HCT116 (cell line): ENCODE measurements around the gene IRF2BP1. TPM values are rescaled to one million over a fixed set of nuclear protein-coding genes. Genes with fewer than 3 reads are reported as not detected.

ENCODE experiments used
- ATAC-seq: fragments of 200-7000 bp; cut with Tn5 transposase; 2 replicates; pipeline ENCODE4 v1.9.1; 2020; ENCODE audit warnings: mild to moderate bottlenecking, moderate library complexity
- BruUV-seq: library from RNA; stranded (reverse); fragments of 400-500 nt; replicated peaks from 2 replicates; lab custom pipeline; 2021; lab: Mats Ljungman, UMichigan
- CTCF ChIA-PET: fragments of 300-600 bp; sonication (Branson Sonifier 250); formaldehyde crosslinking; loops from one replicate; lab custom pipeline; 2021; ENCODE audit warnings: antibody characterized with exemption; lab: Charles Lee
- POLR2A ChIA-PET: fragments of 300-600, 350-600 bp; sonication (Branson Sonifier 250); formaldehyde crosslinking; loops from one replicate; lab custom pipeline; 2021; ENCODE audit warnings: antibody characterized with exemption; lab: Charles Lee
- RAD21 ChIA-PET, 2 experiments: fragments of 300-600 bp; sonication (Branson Sonifier 250); formaldehyde crosslinking; loops; one replicate each; lab custom pipeline; 2023; ENCODE audit warnings: low total read pairs in 2 of 2; ENCODE audit not compliant: uncharacterized antibody in 2 of 2, unreplicated experiment in 2 of 2, low non-redundant PET in 1 of 2; lab: Charles Lee
- DNase-seq: peaks from one replicate; pipeline ENCODE4 v3.0.0-alpha.2; 2010; ENCODE audit warnings: low read depth, low spot score
- H2AFZ ChIP-seq: fragments of 200-600 bp; shearing (Covaris generic), sonication (generic); 2 replicates; pipeline ENCODE4 v1.6.1; 2017; ENCODE audit warnings: low read depth, mixed run types, mixed read lengths, antibody characterized with exemption, low read length; ENCODE audit not compliant: poor library complexity, severe bottlenecking
- H3K27ac ChIP-seq: 2 replicates; pipeline ENCODE4 v1.5.1; 2012; ENCODE audit warnings: low read depth, low read length
- H3K27me3 ChIP-seq: fragments of 200-600 bp; sonication (generic); 2 replicates; pipeline ENCODE4 v1.6.1; 2016; ENCODE audit warnings: mixed run types, low read length, mixed read lengths; ENCODE audit not compliant: insufficient read depth
- H3K36me3 ChIP-seq, 2 experiments: fragments of 200-500 bp in 1 of 2; fragments of 200-600 bp in 1 of 2; sonication (Bioruptor generic) in 1 of 2; sonication (generic) in 1 of 2; 2 replicates each; pipeline versions ENCODE4 v1.5.1 to v1.6.1; 2014 to 2016; ENCODE audit warnings: low read length in 2 of 2, inconsistent platforms in 1 of 2, mixed read lengths in 1 of 2, mixed run types in 1 of 2; ENCODE audit not compliant: insufficient read depth in 2 of 2, control insufficient read depth in 1 of 2
- H3K4me1 ChIP-seq, 2 experiments: fragments of 200-600 bp in 1 of 2; sonication (generic) in 1 of 2; 2 replicates each; pipeline versions ENCODE4 v1.5.1 to v1.6.1; 2012 to 2017; ENCODE audit warnings: low read length in 2 of 2, inconsistent platforms in 1 of 2, mild to moderate bottlenecking in 1 of 2, mixed read lengths in 1 of 2, mixed run types in 1 of 2, moderate library complexity in 1 of 2; ENCODE audit not compliant: insufficient read depth in 2 of 2, control insufficient read depth in 1 of 2
- H3K4me2 ChIP-seq: fragments of 200-600 bp; sonication (generic); 2 replicates; pipeline ENCODE4 v1.6.1; 2017; ENCODE audit warnings: mixed run types, low read length, mixed read lengths
- H3K4me3 ChIP-seq, 2 experiments: fragments of 200-600 bp in 1 of 2; sonication (generic) in 1 of 2; replicated peaks in 1 of 2; 2 replicates each; pipeline ENCODE4 v1.5.1; 2011 to 2016; ENCODE audit warnings: low read length in 2 of 2, control low read depth in 1 of 2, low read depth in 1 of 2, mild to moderate bottlenecking in 1 of 2, mixed read lengths in 1 of 2, mixed run types in 1 of 2
- H3K79me2 ChIP-seq: fragments of 200-600 bp; sonication (generic); 2 replicates; pipeline ENCODE4 v1.6.1; 2017; ENCODE audit warnings: mild to moderate bottlenecking, mixed run types, low read length, moderate library complexity, mixed read lengths; ENCODE audit not compliant: insufficient read depth
- H3K9ac ChIP-seq: fragments of 200-600 bp; sonication (generic); 2 replicates; pipeline ENCODE4 v1.6.1; 2016; ENCODE audit warnings: low read length, mixed read lengths
- H3K9me2 ChIP-seq: fragments of 200-600 bp; sonication (generic), shearing (Covaris generic); 2 replicates; pipeline ENCODE4 v1.6.1; 2017; ENCODE audit warnings: mixed run types, mild to moderate bottlenecking, moderate library complexity; ENCODE audit not compliant: insufficient read depth
- H3K9me3 ChIP-seq, 2 experiments: fragments of 200-500 bp in 1 of 2; fragments of 200-600 bp in 1 of 2; sonication (Bioruptor generic) in 1 of 2; sonication (generic) in 1 of 2; 2 replicates each; pipeline ENCODE4 v1.6.1; 2014 to 2017; ENCODE audit warnings: low read length in 2 of 2, mixed read lengths in 2 of 2, inconsistent platforms in 1 of 2, low read depth in 1 of 2, mild to moderate bottlenecking in 1 of 2, mixed run types in 1 of 2, moderate library complexity in 1 of 2; ENCODE audit not compliant: control insufficient read depth in 1 of 2, insufficient read depth in 1 of 2
- H4K20me1 ChIP-seq: fragments of 200-600 bp; sonication (generic), shearing (Covaris generic); 2 replicates; pipeline ENCODE4 v1.6.1; 2017; ENCODE audit warnings: mixed run types, mild to moderate bottlenecking, moderate library complexity; ENCODE audit not compliant: insufficient read depth
- CBX3 ChIP-seq: IDR thresholded peaks from 2 replicates; pipeline ENCODE4 v1.6.1; 2012; ENCODE audit warnings: low read depth
- FOSL1 ChIP-seq: IDR thresholded peaks from 2 replicates; pipeline ENCODE4 v1.6.1; 2012; ENCODE audit warnings: low read depth
- JUND ChIP-seq: IDR thresholded peaks from 2 replicates; pipeline ENCODE4 v1.6.1; 2012
- POLR2AphosphoS5 ChIP-seq: IDR thresholded peaks from 2 replicates; pipeline ENCODE4 v1.6.1; 2011; ENCODE audit warnings: mild to moderate bottlenecking, low read depth, low read length, moderate library complexity
- RAD21 ChIP-seq: IDR thresholded peaks from 2 replicates; pipeline ENCODE4 v1.6.1; 2012; ENCODE audit warnings: low read depth, mild to moderate bottlenecking
- SRF ChIP-seq: IDR thresholded peaks from 2 replicates; pipeline ENCODE4 v1.6.1; 2012; ENCODE audit warnings: low read depth
- YY1 ChIP-seq: IDR thresholded peaks from 2 replicates; pipeline ENCODE4 v1.6.1; 2011; ENCODE audit warnings: low read length, low read depth, moderate library complexity, mild to moderate bottlenecking; ENCODE audit not compliant: insufficient replicate concordance; ENCODE audit errors: extremely low read depth
- ZNF274 ChIP-seq: fragments of 200-500 bp; sonication (Bioruptor generic); IDR thresholded peaks from 2 replicates; pipeline ENCODE4 v1.6.1; 2014; ENCODE audit warnings: mild to moderate bottlenecking, low read depth, low read length, inconsistent platforms
- intact Hi-C: fragments of 100-400 bp; cut with micrococcal nuclease; formaldehyde crosslinking; loops from 2 replicates; pipeline ENCODE4 v1.10.0; 2022
- total RNA-seq: library from RNA; stranded (reverse); gene quantifications from one replicate; pipeline ENCODE4 v1.2.1, GENCODE V29; 2021; ENCODE audit not compliant: unreplicated experiment
- TF ChIP-seq, protein P1 (sequence below): IDR thresholded peaks from 2 replicates; pipeline ENCODE4 v1.6.1; 2012
- TF ChIP-seq, protein P2 (sequence below), 3 experiments: fragments of 200-600 bp in 1 of 3; sonication (generic) in 1 of 3; IDR thresholded peaks in 2 of 3; conservative IDR thresholded peaks in 1 of 3; 2 replicates each; pipeline ENCODE4 v1.5.1; 2012 to 2017; ENCODE audit warnings: low read depth in 2 of 3, low read length in 2 of 3, antibody characterized with exemption in 1 of 3, borderline replicate concordance in 1 of 3, control low read depth in 1 of 3, mild to moderate bottlenecking in 1 of 3, mixed read lengths in 1 of 3, mixed run types in 1 of 3, moderate library complexity in 1 of 3; ENCODE audit not compliant: insufficient read depth in 1 of 3

Gene IRF2BP1
- total RNA-seq, 1 experiment from 2014 or later: 33.9 TPM

DNA sequence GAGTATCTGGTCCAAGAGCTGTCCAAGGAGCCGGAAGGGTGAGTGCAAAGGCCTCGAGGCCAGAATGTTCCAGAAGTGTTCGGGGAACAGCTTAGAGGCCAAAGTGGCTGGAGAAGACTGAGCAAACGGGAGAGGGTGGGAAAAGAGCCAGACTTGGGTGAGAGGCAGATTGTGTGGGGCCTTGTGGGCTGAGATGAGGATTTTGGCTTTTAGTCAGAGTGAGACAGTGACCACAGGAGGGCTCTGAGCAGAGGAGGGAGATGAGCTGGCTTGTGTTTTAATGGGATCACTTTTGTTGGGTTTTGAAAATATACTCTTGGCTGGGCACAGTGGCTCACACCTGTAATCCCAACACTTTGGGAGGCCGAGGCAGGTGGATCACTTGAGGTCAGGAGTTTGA lies 23.0 kb upstream of the IRF2BP1 start:
- BruUV-seq: no TSS peak
- H2AFZ ChIP-seq: no peak overlapping the region
- RAD21 ChIA-PET: no interaction called here

More for the DNA sequence above, 23.0 kb upstream of the IRF2BP1 start:
- Histone ChIP-seq H3K9me3 (no peaks in the 10 kb centered on the region), H3K36me3 (no peaks in the 10 kb centered on the region), H4K20me1 (no peaks in the 10 kb centered on the region), H3K9me2 (no peaks in the 10 kb centered on the region), H3K27ac (no peak overlapping the region), H3K4me2 (no peak overlapping the region), H3K4me1 (peaks cover 0 to 7% of the 10 kb centered on the region in 2 experiments; a peak in 1 of 4 replicates), H3K79me2 (no peaks in the 10 kb centered on the region), H3K9ac (no peak overlapping the region), H3K27me3 (no peaks in the 10 kb centered on the region), H3K4me3 (no peak overlapping the region)
- ChIA-PET CTCF (interaction anchor here (1.0 kb wide), 1 partner anchor 44 kb away, joined by 3 read pairs; the partner anchor contains the start of gene FOXA3), POLR2A (no interaction called here)
- DNase-seq (no peak), ATAC-seq (no peak)
- intact Hi-C loops: no loop called here
- TF ChIP-seq CBX3: no peak
- no peak for TF ChIP-seq JUND
- no peak for TF ChIP-seq ZNF274
- TF ChIP-seq FOSL1: no peak
- TF ChIP-seq POLR2AphosphoS5: no peak
- TF ChIP-seq, protein P1, sequence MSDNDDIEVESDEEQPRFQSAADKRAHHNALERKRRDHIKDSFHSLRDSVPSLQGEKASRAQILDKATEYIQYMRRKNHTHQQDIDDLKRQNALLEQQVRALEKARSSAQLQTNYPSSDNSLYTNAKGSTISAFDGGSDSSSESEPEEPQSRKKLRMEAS: no peak
- TF ChIP-seq RAD21: no peak
- no peak for TF ChIP-seq SRF
- no peak for TF ChIP-seq YY1
- TF ChIP-seq, protein P2, sequence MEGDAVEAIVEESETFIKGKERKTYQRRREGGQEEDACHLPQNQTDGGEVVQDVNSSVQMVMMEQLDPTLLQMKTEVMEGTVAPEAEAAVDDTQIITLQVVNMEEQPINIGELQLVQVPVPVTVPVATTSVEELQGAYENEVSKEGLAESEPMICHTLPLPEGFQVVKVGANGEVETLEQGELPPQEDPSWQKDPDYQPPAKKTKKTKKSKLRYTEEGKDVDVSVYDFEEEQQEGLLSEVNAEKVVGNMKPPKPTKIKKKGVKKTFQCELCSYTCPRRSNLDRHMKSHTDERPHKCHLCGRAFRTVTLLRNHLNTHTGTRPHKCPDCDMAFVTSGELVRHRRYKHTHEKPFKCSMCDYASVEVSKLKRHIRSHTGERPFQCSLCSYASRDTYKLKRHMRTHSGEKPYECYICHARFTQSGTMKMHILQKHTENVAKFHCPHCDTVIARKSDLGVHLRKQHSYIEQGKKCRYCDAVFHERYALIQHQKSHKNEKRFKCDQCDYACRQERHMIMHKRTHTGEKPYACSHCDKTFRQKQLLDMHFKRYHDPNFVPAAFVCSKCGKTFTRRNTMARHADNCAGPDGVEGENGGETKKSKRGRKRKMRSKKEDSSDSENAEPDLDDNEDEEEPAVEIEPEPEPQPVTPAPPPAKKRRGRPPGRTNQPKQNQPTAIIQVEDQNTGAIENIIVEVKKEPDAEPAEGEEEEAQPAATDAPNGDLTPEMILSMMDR (IDR thresholded peaks at IDR 0.05 in 2 of 3, conservative IDR thresholded peaks at IDR 0.05 in 1 of 3; ENCODE audit: borderline replicate concordance in 1 of 3, insufficient read depth in 1 of 3, low read depth in 2 of 3, low read length in 2 of 3): no peak
